Activated B cell treated with CpG ODN at 0.5 μM for 24 hours (primary cell): ENCODE measurements around the gene SLK. TPM values are rescaled to one million over a fixed set of nuclear protein-coding genes. Genes with fewer than 3 reads are reported as not detected.

Experiments used
- ATAC-seq: fragments of 200-7000 bp; cut with Tn5 transposase; one replicate; pipeline ENCODE4 v1.10.0; 2021; ENCODE audit warnings: low read depth, mild to moderate bottlenecking, moderate library complexity
- CTCF ChIA-PET: fragments of 350-600 bp; sonication (Branson Sonifier 250); formaldehyde crosslinking; loops from one replicate; lab custom pipeline; 2021; ENCODE audit warnings: antibody characterized with exemption; lab: Charles Lee
- POLR2A ChIA-PET: fragments of 350-600 bp; sonication (Branson Sonifier 250); formaldehyde crosslinking; loops from one replicate; lab custom pipeline; 2021; ENCODE audit warnings: antibody characterized with exemption; lab: Charles Lee
- DNase-seq: peaks from one replicate; pipeline ENCODE4 v3.0.0; 2022
- H3K27ac Mint-ChIP-seq: one replicate; pipeline ENCODE4 v1.8.0; 2020; ENCODE audit warnings: mixed read lengths
- H3K27me3 Mint-ChIP-seq: one replicate; pipeline ENCODE4 v1.8.0; 2021; ENCODE audit warnings: mixed read lengths
- H3K36me3 Mint-ChIP-seq: one replicate; pipeline ENCODE4 v1.8.0; 2021; ENCODE audit warnings: low read depth, mixed read lengths
- H3K4me1 Mint-ChIP-seq: one replicate; pipeline ENCODE4 v1.8.0; 2021; ENCODE audit warnings: mixed read lengths
- H3K4me3 Mint-ChIP-seq: one replicate; pipeline ENCODE4 v1.8.0; 2020; ENCODE audit warnings: mild to moderate bottlenecking, mixed read lengths
- H3K9me3 Mint-ChIP-seq: one replicate; pipeline ENCODE4 v1.8.0; 2020; ENCODE audit warnings: mixed read lengths
- CTCF ChIP-seq: fragments of 200-600 bp; IDR thresholded peaks from one replicate; pipeline ENCODE4 v1.8.0; 2022; ENCODE audit warnings: antibody characterized with exemption, mild to moderate bottlenecking
- intact Hi-C: fragments of 100-400 bp; cut with micrococcal nuclease; formaldehyde crosslinking; loops from one replicate; pipeline ENCODE4 v1.15.1; 2024
- total RNA-seq: library from RNA; stranded (reverse); gene quantifications from 2 replicates; pipeline ENCODE4 v1.2.3, GENCODE V29; 2022

The SLK gene
- total RNA-seq, 1 donor from 2014 or later = 14.0 TPM

GRCh38 chr10:104032144-104032775 is 65.3 kb downstream of the SLK start:
- intact Hi-C loops = no loop called here
- no peak for TF ChIP-seq CTCF
- no peaks in the 10 kb centered on the region for H3K27me3 Mint-ChIP-seq
- no peaks in the 10 kb centered on the region for H3K9me3 Mint-ChIP-seq
- ATAC-seq (no peak), DNase-seq (no peak)
- peaks cover 26% of the 10 kb centered on the region for H3K36me3 Mint-ChIP-seq
- no peak overlapping the region for H3K4me3 Mint-ChIP-seq
- ChIA-PET POLR2A (no interaction called here), CTCF (interaction anchor here (0.6 to 1.2 kb wide), 2 partner anchors 123 to 144 kb away, joined by 3 read pairs; no protein-coding TSS in a partner anchor)
- H3K4me1 Mint-ChIP-seq = no peaks in the 10 kb centered on the region
- H3K27ac Mint-ChIP-seq = no peak overlapping the region

DNA sequence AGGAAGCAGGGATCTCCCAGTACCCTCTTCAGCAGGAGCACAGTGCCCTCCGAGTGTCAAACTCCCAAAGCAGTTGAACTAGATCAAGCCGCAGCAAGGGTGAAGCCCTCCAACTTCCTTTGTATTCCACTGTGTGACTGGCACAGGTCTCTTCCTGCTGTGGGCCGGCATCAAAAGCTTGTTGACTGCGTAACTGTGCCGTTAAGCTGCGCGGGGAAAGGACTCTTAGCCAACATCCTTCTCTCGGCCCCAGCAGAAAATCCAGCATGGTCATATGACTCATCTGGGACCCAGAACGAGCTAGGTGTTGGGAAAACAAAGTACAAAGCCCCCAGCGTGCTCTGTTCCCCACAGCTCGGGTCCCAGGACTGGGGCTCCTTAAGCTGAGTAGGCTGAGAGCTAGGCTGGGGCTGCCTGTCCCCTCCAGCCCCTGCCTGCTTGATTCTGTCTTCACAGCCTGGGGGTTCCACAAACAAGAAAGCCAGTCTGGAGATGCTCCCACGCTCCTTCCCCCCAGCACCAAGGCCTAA is 66.5 kb downstream of the SLK start:
- Mint-ChIP-seq H3K9me3 (no peaks in the 10 kb centered on the region), H3K27ac (no peak overlapping the region), H3K4me3 (no peak overlapping the region), H3K27me3 (no peaks in the 10 kb centered on the region), H3K4me1 (no peaks in the 10 kb centered on the region), H3K36me3 (peaks cover 19% of the 10 kb centered on the region)
- no peak for DNase-seq
- intact Hi-C loops = no loop called here
- CTCF ChIA-PET = no interaction called here
- no peak for ATAC-seq
- POLR2A ChIA-PET = no interaction called here
- no peak for TF ChIP-seq CTCF

- intact Hi-C loops = no loop called here
- Mint-ChIP-seq H3K4me1 (no peaks in the 10 kb centered on the region), H3K27ac (no peak overlapping the region), H3K36me3 (peaks cover 14% of the 10 kb centered on the region), H3K9me3 (no peaks in the 10 kb centered on the region), H3K4me3 (no peak overlapping the region), H3K27me3 (no peaks in the 10 kb centered on the region)
- no peak for TF ChIP-seq CTCF
- DNase-seq = no peak
- POLR2A ChIA-PET = no interaction called here
- CTCF ChIA-PET = no interaction called here
- no peak for ATAC-seq
Observed at GRCh38 chr10:104033966-104034365, 67.0 kb downstream of the SLK start.

DNA sequence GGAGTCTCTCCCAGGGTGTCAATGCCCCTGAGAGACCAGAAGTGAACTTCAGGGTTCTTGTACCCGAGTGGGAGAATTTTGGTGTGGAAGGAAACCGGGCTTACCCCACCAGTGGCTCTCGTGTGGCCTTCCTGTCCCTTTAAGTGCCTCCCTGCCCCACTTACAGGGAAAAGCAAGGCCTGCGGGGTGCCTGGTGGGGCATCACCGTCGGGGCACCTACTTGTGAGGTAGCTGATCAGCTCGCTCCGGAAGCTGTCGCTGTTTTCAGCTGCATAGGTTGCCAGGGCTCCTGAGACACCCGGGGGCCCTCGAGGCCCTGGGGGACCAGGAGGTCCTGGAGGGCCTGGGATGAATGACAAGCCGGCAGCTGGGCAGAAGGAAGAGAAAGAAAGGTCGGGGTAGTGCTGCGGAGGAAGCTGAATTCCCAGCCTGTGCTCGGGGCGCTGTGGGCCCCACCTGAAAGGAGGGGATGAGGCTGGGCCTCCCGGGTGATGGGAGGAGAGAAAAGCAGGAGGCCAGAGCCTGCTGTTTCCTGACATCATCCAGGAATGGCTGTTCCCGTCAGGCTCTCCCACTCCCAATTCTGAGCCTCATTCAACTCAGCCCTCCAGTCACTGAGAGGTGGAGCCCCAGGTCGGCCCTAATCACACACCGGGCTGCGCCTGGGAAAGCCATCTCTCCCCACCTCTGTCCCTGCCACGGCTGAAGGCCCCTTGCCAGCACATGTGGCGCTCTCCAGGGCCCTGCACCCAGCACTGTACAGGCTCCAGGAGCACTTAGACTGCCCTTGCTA is 67.7 kb downstream of the SLK start:
- CTCF ChIA-PET = no interaction called here
- no peak for TF ChIP-seq CTCF
- intact Hi-C loops = no loop called here
- Mint-ChIP-seq H3K27ac (no peak overlapping the region), H3K27me3 (no peaks in the 10 kb centered on the region), H3K36me3 (peaks cover 10% of the 10 kb centered on the region), H3K9me3 (no peaks in the 10 kb centered on the region), H3K4me3 (no peak overlapping the region), H3K4me1 (no peaks in the 10 kb centered on the region)
- ATAC-seq (no peak), DNase-seq (no peak)
- POLR2A ChIA-PET = no interaction called here
